ENCODE measurements around the gene UGT3A2.

The UGT3A2 gene

GRCh38 chr5:36009698-36010097 lies 57.0 kb downstream of the UGT3A2 start:
- no peaks in the 10 kb centered on the region for H3K9me2 ChIP-seq (replicated peaks; ENCODE audit: insufficient read depth, low read length)
- TF ChIP-seq CTCF (IDR thresholded peaks at IDR 0.05; ENCODE audit: insufficient read depth, low read length, poor library complexity, severe bottlenecking) = no peak
- no peak for TF ChIP-seq EZH2phosphoT487 (conservative IDR thresholded peaks at IDR 0.05; ENCODE audit: low read length)
- no peak overlapping the region for H2AFZ ChIP-seq (ENCODE audit: low read depth, low read length, severe bottlenecking)
- no peaks in the 10 kb centered on the region for H3F3A ChIP-seq (ENCODE audit: insufficient read depth)
- no peaks in the 10 kb centered on the region for H3K36me3 ChIP-seq (ENCODE audit: low read length)
- no peaks in the 10 kb centered on the region for H4K20me1 ChIP-seq (ENCODE audit: low read depth, low read length)
- H3K79me2 ChIP-seq (ENCODE audit: insufficient read depth, low read length) = no peaks in the 10 kb centered on the region
- peaks cover 18% of the 10 kb centered on the region; the same call in 1 of the 2 replicates for H3K9me3 ChIP-seq (ENCODE audit: insufficient read depth, low read length)
- no peak overlapping the region for H3K4me3 ChIP-seq (ENCODE audit: insufficient read depth, low read length, poor library complexity, severe bottlenecking)
- no peaks in the 10 kb centered on the region for H3K27me3 ChIP-seq (ENCODE audit: low read length)
- no peak overlapping the region for H3K27ac ChIP-seq (ENCODE audit: low read depth, low read length)
- no peak overlapping the region for H3K9ac ChIP-seq (ENCODE audit: low read length)
- no peak overlapping the region for H3K4me2 ChIP-seq (ENCODE audit: low read depth, low read length, poor library complexity, severe bottlenecking)

- Histone ChIP-seq H3F3A (ENCODE audit: insufficient read depth) (no peaks in the 10 kb centered on the region), H3K9ac (ENCODE audit: low read length) (no peak overlapping the region), H3K79me2 (ENCODE audit: insufficient read depth, low read length) (no peaks in the 10 kb centered on the region), H3K4me2 (ENCODE audit: low read depth, low read length, poor library complexity, severe bottlenecking) (no peak overlapping the region), H2AFZ (ENCODE audit: low read depth, low read length, severe bottlenecking) (no peak overlapping the region), H3K4me3 (ENCODE audit: insufficient read depth, low read length, poor library complexity, severe bottlenecking) (no peak overlapping the region), H3K36me3 (ENCODE audit: low read length) (no peaks in the 10 kb centered on the region), H3K9me2 (replicated peaks; ENCODE audit: insufficient read depth, low read length) (no peaks in the 10 kb centered on the region), H3K27ac (ENCODE audit: low read depth, low read length) (no peak overlapping the region), H3K27me3 (ENCODE audit: low read length) (no peaks in the 10 kb centered on the region), H3K9me3 (ENCODE audit: insufficient read depth, low read length) (peaks cover 5% of the 10 kb centered on the region; the same call in 1 of the 2 replicates), H4K20me1 (ENCODE audit: low read depth, low read length) (no peaks in the 10 kb centered on the region)
- TF ChIP-seq CTCF (IDR thresholded peaks at IDR 0.05; ENCODE audit: insufficient read depth, low read length, poor library complexity, severe bottlenecking) = no peak
- no peak for TF ChIP-seq EZH2phosphoT487 (conservative IDR thresholded peaks at IDR 0.05; ENCODE audit: low read length)
These were observed 59.3 kb downstream of the UGT3A2 start for GRCh38 chr5:36007366-36007765.

GRCh38 chr5:36006163-36006562 lies 60.5 kb downstream of the UGT3A2 start:
- TF ChIP-seq CTCF (IDR thresholded peaks at IDR 0.05; ENCODE audit: insufficient read depth, low read length, poor library complexity, severe bottlenecking) (no peak), EZH2phosphoT487 (conservative IDR thresholded peaks at IDR 0.05; ENCODE audit: low read length) (no peak)
- Histone ChIP-seq H2AFZ (ENCODE audit: low read depth, low read length, severe bottlenecking) (no peak overlapping the region), H3F3A (ENCODE audit: insufficient read depth) (no peaks in the 10 kb centered on the region), H3K9ac (ENCODE audit: low read length) (no peak overlapping the region), H3K4me3 (ENCODE audit: insufficient read depth, low read length, poor library complexity, severe bottlenecking) (no peak overlapping the region), H3K36me3 (ENCODE audit: low read length) (no peaks in the 10 kb centered on the region), H3K9me2 (replicated peaks; ENCODE audit: insufficient read depth, low read length) (no peaks in the 10 kb centered on the region), H4K20me1 (ENCODE audit: low read depth, low read length) (no peaks in the 10 kb centered on the region), H3K9me3 (ENCODE audit: insufficient read depth, low read length) (peaks cover 5% of the 10 kb centered on the region; the same call in 1 of the 2 replicates), H3K4me2 (ENCODE audit: low read depth, low read length, poor library complexity, severe bottlenecking) (no peak overlapping the region), H3K27me3 (ENCODE audit: low read length) (no peaks in the 10 kb centered on the region), H3K27ac (ENCODE audit: low read depth, low read length) (no peak overlapping the region), H3K79me2 (ENCODE audit: insufficient read depth, low read length) (no peaks in the 10 kb centered on the region)
